AG04450 (cell line): ENCODE measurements around the gene KRTAP1-4. TPM values are rescaled to one million over a fixed set of nuclear protein-coding genes. Genes with fewer than 3 reads are reported as not detected.

Source experiments
- CTCF ChIA-PET: fragments of 300-600, 350-600 bp; formaldehyde crosslinking; extraction: SDS; loops from one replicate; lab custom pipeline; 2022; ENCODE audit warnings: antibody characterized with exemption, inconsistent platforms; lab: Charles Lee
- POLR2A ChIA-PET: fragments of 350-600 bp; formaldehyde crosslinking; extraction: SDS; loops from one replicate; lab custom pipeline; 2021; ENCODE audit warnings: antibody characterized with exemption, inconsistent platforms; lab: Yijun Ruan, JAX
- DNase-seq: peaks from one replicate; pipeline ENCODE4 v3.0.0-alpha.2; 2011; ENCODE audit warnings: low read depth, low spot score
- H3K27ac ChIP-seq: one replicate; pipeline ENCODE4 v1.5.1; 2012; ENCODE audit warnings: low read depth, low read length, control low read depth
- H3K27me3 ChIP-seq: one replicate; pipeline ENCODE4 v1.6.0; 2012; ENCODE audit warnings: low read length; ENCODE audit not compliant: control insufficient read depth, insufficient read depth
- H3K4me3 ChIP-seq: 2 replicates; pipeline ENCODE4 v1.5.1; 2011; ENCODE audit warnings: mild to moderate bottlenecking, low read depth, low read length, control low read depth
- H3K9me3 ChIP-seq: 2 replicates; pipeline ENCODE4 v1.5.1; 2012; ENCODE audit warnings: low read length; ENCODE audit not compliant: control insufficient read depth, insufficient read depth
- polyA plus RNA-seq: library from polyadenylated mRNA; depleted of rRNA; stranded (reverse); fragments of >200 nt; gene quantifications from 2 replicates; pipeline ENCODE4 v1.2.3, GENCODE V29; 2011
- TF ChIP-seq, protein P1 (sequence below): IDR thresholded peaks from 2 replicates; pipeline ENCODE4 v1.5.1; 2011; ENCODE audit warnings: low read depth, low read length, control low read depth, inconsistent platforms

The KRTAP1-4 gene
- polyA plus RNA-seq, 1 experiment: not detected

GRCh38 chr17:41024697-41025096, 5.3 kb downstream of the KRTAP1-4 start:
- DNase-seq: no peak
- H3K27me3 ChIP-seq: no peaks in the 10 kb centered on the region
- no peak overlapping the region for H3K4me3 ChIP-seq
- no peaks in the 10 kb centered on the region; the same call in 1 of the 2 replicates for H3K9me3 ChIP-seq
- ChIA-PET POLR2A (no interaction called here), CTCF (interaction anchor here (1.0 kb wide), 1 partner anchor 297 kb away, joined by 3 read pairs; no protein-coding TSS in a partner anchor)
- H3K27ac ChIP-seq: no peak overlapping the region
- TF ChIP-seq, protein P1, sequence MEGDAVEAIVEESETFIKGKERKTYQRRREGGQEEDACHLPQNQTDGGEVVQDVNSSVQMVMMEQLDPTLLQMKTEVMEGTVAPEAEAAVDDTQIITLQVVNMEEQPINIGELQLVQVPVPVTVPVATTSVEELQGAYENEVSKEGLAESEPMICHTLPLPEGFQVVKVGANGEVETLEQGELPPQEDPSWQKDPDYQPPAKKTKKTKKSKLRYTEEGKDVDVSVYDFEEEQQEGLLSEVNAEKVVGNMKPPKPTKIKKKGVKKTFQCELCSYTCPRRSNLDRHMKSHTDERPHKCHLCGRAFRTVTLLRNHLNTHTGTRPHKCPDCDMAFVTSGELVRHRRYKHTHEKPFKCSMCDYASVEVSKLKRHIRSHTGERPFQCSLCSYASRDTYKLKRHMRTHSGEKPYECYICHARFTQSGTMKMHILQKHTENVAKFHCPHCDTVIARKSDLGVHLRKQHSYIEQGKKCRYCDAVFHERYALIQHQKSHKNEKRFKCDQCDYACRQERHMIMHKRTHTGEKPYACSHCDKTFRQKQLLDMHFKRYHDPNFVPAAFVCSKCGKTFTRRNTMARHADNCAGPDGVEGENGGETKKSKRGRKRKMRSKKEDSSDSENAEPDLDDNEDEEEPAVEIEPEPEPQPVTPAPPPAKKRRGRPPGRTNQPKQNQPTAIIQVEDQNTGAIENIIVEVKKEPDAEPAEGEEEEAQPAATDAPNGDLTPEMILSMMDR: no peak

GRCh38 chr17:41020336-41020735, 9.7 kb downstream of the KRTAP1-4 start:
- ChIA-PET CTCF (no interaction called here), POLR2A (no interaction called here)
- Histone ChIP-seq H3K27ac (no peak overlapping the region), H3K4me3 (no peak overlapping the region), H3K27me3 (no peaks in the 10 kb centered on the region), H3K9me3 (no peaks in the 10 kb centered on the region)
- DNase-seq: no peak
- TF ChIP-seq, protein P1: no peak

DNA sequence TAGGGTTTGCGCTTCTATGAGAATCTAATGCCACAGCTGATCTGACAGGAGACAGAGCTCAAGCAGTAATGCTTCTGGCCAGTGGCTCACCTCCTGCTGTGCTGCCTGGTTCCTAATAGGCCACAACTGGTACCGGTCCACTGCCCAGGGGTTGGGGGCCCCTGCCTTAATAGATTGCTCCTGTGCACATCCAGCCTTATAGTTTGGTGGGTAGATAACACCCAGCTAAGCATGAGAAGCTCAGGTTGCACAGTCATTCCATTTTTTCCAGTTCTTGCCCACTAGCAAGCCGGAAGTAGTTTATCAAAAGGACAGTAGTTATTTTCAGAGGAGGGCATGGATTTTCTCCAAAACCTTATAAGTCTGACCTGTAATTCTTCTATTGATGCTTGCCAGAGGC, 10.6 kb downstream of the KRTAP1-4 start:
- TF ChIP-seq, protein P1: no peak
- CTCF ChIA-PET: no interaction called here
- POLR2A ChIA-PET: no interaction called here

GRCh38 chr17:41018541-41018940, 11.5 kb downstream of the KRTAP1-4 start:
- Histone ChIP-seq H3K27ac (no peak overlapping the region), H3K27me3 (no peaks in the 10 kb centered on the region), H3K4me3 (no peak overlapping the region), H3K9me3 (no peaks in the 10 kb centered on the region)
- TF ChIP-seq, protein P1: no peak
- DNase-seq: no peak
- CTCF ChIA-PET: no interaction called here
- POLR2A ChIA-PET: no interaction called here

More for the DNA sequence above, 10.6 kb downstream of the KRTAP1-4 start:
- DNase-seq: no peak
- no peak overlapping the region for H3K4me3 ChIP-seq
- no peak overlapping the region for H3K27ac ChIP-seq
- H3K9me3 ChIP-seq: no peaks in the 10 kb centered on the region
- H3K27me3 ChIP-seq: no peaks in the 10 kb centered on the region

- POLR2A ChIA-PET: no interaction called here
Observed at GRCh38 chr17:41016578-41017215, 13.3 kb downstream of the KRTAP1-4 start.

More at GRCh38 chr17:41016578-41017215, 13.3 kb downstream of the KRTAP1-4 start:
- no peak for DNase-seq
- TF ChIP-seq, protein P1: no peak
- no peak overlapping the region for H3K4me3 ChIP-seq
- no peaks in the 10 kb centered on the region for H3K9me3 ChIP-seq
- no peaks in the 10 kb centered on the region for H3K27me3 ChIP-seq
- CTCF ChIA-PET: no interaction called here
- no peak overlapping the region for H3K27ac ChIP-seq
